ENCODE data around the gene ADD1.

DNA sequence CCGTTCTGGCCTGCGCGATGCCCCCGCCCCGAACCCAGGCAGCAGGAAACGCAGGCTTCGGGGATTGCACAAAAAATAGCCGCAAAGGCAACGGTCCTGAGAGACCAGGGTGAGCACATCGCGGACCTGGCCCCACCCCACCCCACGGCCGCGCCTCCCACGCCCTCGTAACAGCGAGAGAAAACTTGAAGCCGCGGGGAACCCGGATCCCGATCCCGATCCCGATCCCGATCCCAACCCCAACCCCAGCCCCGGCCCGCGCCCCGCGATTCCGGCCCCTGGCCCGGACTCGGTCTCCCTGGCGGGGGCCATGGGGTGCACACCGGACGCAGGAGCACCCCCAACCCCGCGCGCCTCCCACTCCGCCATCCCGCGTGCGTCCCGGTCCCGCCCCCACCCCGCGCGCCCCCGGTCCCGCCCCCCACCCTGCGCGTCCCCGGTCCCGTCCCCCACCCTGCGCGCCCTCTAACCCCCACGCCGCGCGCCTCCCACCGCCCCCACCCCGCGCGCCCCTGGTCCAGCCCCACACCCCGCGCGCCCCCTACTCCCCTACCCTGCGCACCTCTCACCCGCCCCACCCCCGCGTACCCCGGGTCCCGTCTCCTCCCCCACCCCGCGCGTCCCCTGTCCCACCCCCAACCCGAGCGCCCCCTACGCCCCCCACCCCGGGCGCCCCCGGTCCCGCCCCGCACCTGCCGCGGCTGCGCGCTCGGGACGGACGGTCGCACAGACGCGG is 90.6 kb downstream of the ADD1 start:
- TF ChIP-seq, protein P1, sequence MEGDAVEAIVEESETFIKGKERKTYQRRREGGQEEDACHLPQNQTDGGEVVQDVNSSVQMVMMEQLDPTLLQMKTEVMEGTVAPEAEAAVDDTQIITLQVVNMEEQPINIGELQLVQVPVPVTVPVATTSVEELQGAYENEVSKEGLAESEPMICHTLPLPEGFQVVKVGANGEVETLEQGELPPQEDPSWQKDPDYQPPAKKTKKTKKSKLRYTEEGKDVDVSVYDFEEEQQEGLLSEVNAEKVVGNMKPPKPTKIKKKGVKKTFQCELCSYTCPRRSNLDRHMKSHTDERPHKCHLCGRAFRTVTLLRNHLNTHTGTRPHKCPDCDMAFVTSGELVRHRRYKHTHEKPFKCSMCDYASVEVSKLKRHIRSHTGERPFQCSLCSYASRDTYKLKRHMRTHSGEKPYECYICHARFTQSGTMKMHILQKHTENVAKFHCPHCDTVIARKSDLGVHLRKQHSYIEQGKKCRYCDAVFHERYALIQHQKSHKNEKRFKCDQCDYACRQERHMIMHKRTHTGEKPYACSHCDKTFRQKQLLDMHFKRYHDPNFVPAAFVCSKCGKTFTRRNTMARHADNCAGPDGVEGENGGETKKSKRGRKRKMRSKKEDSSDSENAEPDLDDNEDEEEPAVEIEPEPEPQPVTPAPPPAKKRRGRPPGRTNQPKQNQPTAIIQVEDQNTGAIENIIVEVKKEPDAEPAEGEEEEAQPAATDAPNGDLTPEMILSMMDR (conservative IDR thresholded peaks at IDR 0.05) = no peak
- TF ChIP-seq EZH2 (IDR thresholded peaks at IDR 0.05; ENCODE audit: low read depth) = no peak
